Suprapubic skin (tissue), 4 donors: ENCODE measurements around the gene OR10H3.

Experiments used
- CTCF ChIP-seq, 2 donors: fragments of 200-600 bp in 1 of 2; fragments of 450-650 bp in 1 of 2; sonication (generic) in 1 of 2; IDR thresholded peaks; one replicate each; pipeline ENCODE4 v1.5.1; 2016 to 2019; ENCODE audit warnings: antibody characterized with exemption in 2 of 2, mild to moderate bottlenecking in 1 of 2, moderate library complexity in 1 of 2
- EP300 ChIP-seq: sonication (generic); formaldehyde crosslinking; IDR thresholded peaks from one replicate; pipeline ENCODE4 v1.6.1; 2017; ENCODE audit warnings: antibody characterized with exemption
- POLR2A ChIP-seq, 2 donors: fragments of 450-650 bp; IDR thresholded peaks; one replicate each; pipeline ENCODE4 v1.6.1; 2017; ENCODE audit warnings: antibody characterized with exemption in 2 of 2, mild to moderate bottlenecking in 2 of 2, moderate library complexity in 2 of 2
- POLR2AphosphoS5 ChIP-seq, 3 donors: sonication (generic); formaldehyde crosslinking; IDR thresholded peaks; one replicate each; pipeline ENCODE4 v1.6.1; 2017; ENCODE audit warnings: antibody characterized with exemption in 3 of 3

DNA sequence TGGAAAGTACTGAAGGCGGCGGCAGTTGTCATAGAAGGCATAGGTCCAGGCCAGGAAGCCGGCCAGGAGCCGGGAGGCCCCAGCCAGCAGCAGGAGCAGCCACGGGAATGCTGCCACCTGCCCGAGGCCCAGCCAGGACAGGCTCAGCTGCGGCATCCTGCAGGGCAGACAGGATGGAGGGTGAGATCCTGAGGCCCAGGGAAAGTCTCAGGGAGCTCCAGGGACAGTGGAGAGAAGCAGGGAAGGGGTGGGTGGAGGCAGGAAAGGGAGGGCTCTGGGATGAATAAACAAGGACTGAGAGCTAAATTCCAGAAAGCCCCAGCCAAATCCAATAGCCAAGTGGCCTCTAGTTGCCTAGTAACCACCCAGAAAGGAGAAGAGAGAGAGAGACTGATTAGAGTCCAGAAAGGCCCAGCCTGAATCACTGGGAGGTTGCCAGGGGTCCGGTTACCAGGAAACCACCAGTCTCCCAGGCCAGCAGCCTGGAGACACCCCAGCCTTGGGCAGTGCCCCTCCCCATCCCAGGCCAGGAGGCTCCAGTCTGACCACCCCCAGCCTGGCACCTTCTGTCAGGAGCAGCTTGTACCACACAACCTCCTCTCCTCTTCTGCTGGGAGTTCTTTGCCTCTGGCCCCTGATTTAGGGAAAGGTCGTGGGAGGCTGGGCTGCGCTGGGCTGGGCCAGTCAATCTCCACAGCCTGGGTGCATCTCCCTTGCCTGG is 42.1 kb downstream of the OR10H3 start:
- TF ChIP-seq CTCF (IDR thresholded peaks at IDR 0.05) (no peak), POLR2AphosphoS5 (IDR thresholded peaks at IDR 0.05) (no peak), POLR2A (IDR thresholded peaks at IDR 0.05) (no peak), EP300 (no peak)
